Endodermal cell (in vitro differentiated cells): ENCODE data around the gene CPA4. TPM values are rescaled to one million over a fixed set of nuclear protein-coding genes. Genes with fewer than 3 reads are reported as not detected.

Experiments
- DNase-seq: peaks from one replicate; pipeline ENCODE4 v3.0.0-alpha.2; 2017
- H3K27ac ChIP-seq: 2 replicates; pipeline ENCODE4 v1.5.1; 2013; ENCODE audit warnings: mild to moderate bottlenecking, low read depth, low read length, moderate library complexity
- H3K27me3 ChIP-seq: 2 replicates; pipeline ENCODE4 v1.6.1; 2013; ENCODE audit warnings: mild to moderate bottlenecking, low read length, moderate library complexity; ENCODE audit not compliant: insufficient read depth, control insufficient read depth, poor library complexity, severe bottlenecking
- H3K36me3 ChIP-seq: 2 replicates; pipeline ENCODE4 v1.7.0; 2013; ENCODE audit warnings: mild to moderate bottlenecking, low read length, moderate library complexity; ENCODE audit not compliant: control insufficient read depth, insufficient read depth
- H3K4me1 ChIP-seq: one replicate; pipeline ENCODE4 v1.7.0; 2013; ENCODE audit warnings: low read length; ENCODE audit not compliant: control insufficient read depth, insufficient read depth
- H3K4me3 ChIP-seq: 2 replicates; pipeline ENCODE4 v1.5.1; 2013; ENCODE audit warnings: mild to moderate bottlenecking, low read length, moderate library complexity
- H3K9ac ChIP-seq: 2 replicates; pipeline ENCODE4 v1.6.1; 2013; ENCODE audit warnings: mild to moderate bottlenecking, low read length, moderate library complexity; ENCODE audit not compliant: poor library complexity, severe bottlenecking; ENCODE audit errors: extremely low read depth
- H3K9me3 ChIP-seq: 2 replicates; pipeline ENCODE4 v1.6.1; 2013; ENCODE audit warnings: mild to moderate bottlenecking, low read length, moderate library complexity; ENCODE audit not compliant: control insufficient read depth
- H3K27ac Mint-ChIP-seq: 2 replicates; pipeline ENCODE4 v1.8.0; 2020; ENCODE audit warnings: mixed read lengths
- H3K27me3 Mint-ChIP-seq: 2 replicates; pipeline ENCODE4 v1.8.0; 2021; ENCODE audit warnings: mild to moderate bottlenecking, mixed read lengths; ENCODE audit not compliant: insufficient read depth
- H3K36me3 Mint-ChIP-seq: 2 replicates; pipeline ENCODE4 v1.8.0; 2020; ENCODE audit warnings: low read depth, mixed read lengths
- H3K4me1 Mint-ChIP-seq: 2 replicates; pipeline ENCODE4 v1.8.0; 2020; ENCODE audit warnings: mixed read lengths
- H3K4me3 Mint-ChIP-seq: 2 replicates; pipeline ENCODE4 v1.8.0; 2020; ENCODE audit warnings: mild to moderate bottlenecking, moderate library complexity, mixed read lengths
- H3K9me3 Mint-ChIP-seq: 2 replicates; pipeline ENCODE4 v1.8.0; 2020; ENCODE audit warnings: mild to moderate bottlenecking, mixed read lengths
- WGBS, 2 experiments: methylation state at CpG; one replicate each; pipeline versions ENCODE4 v1.1.5 to v1.1.7; 2013; ENCODE audit warnings: missing lambda C conversion rate in 2 of 2, mixed read lengths in 1 of 2; ENCODE audit not compliant: insufficient coverage in 1 of 2, insufficient read length in 1 of 2; 5-methylcytosine and 5-hydroxymethylcytosine counted together
- total RNA-seq, 2 donors: library from RNA; stranded (reverse); fragmentation: NEBNext Ultra II Directional in 1 of 2; extraction: Animal tissue kit (Norgen Biotek cat#: 25700) in 1 of 2; gene quantifications; 2 replicates in 1 of 2; 3 replicates in 1 of 2; pipeline ENCODE4 v1.2.1, GENCODE V29; 2021
- TF ChIP-seq, protein P1 (sequence below): fragments of 200-600 bp; sonication (generic); conservative IDR thresholded peaks from 2 replicates; pipeline ENCODE4 v1.5.0; 2021; ENCODE audit warnings: antibody characterized with exemption, mild to moderate bottlenecking

The CPA4 gene
- total RNA-seq, 2 donors from 2014 or later = not detected

DNA sequence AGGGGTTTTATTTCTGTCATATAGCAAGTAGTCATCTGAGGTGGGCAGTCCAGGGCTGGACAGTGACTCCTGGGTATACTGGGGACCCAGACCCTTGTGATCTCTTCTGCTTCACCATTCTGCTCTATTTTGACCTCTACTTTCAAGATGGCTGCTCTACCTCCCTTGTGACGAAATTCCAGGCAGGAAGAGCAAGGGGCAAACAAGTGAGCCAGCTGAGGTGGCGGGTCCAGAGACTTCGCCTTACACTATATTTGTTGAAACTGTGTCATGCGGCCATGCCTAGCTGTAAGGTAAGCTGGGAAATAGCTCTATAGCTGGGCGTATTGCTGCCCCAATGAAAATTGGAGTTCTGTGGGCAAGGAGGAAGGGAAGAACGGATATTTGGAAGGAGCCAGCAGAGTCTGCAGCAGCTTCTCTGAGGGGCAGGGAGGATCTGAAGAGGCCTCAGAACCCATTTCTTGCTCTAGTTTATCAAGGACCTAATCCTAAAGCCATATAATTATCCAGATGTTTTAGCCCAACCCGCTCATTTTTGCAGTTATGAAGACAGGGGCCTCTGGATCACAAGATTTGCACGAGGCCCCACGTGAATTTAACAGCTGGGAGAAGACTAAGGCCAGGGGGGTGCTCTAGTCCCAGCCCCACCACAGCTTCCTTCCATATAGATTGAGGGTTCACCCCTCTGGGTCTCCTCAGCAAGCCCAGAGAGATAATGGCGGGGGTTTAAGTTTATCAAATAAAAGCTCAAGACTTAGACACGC lies 79.6 kb downstream of the CPA4 start:
- Histone ChIP-seq H3K9ac (no peak overlapping the region), H3K4me1 (peaks cover 5% of the 10 kb centered on the region), H3K27me3 (no peaks in the 10 kb centered on the region), H3K9me3 (no peaks in the 10 kb centered on the region), H3K27ac (peak overlapping the region; percentile 92), H3K36me3 (no peaks in the 10 kb centered on the region), H3K4me3 (no peak overlapping the region)
- Mint-ChIP-seq H3K27ac (peak overlapping the region; percentile 94), H3K4me1 (peaks cover 5% of the 10 kb centered on the region), H3K27me3 (no peaks in the 10 kb centered on the region), H3K9me3 (peaks cover 20% of the 10 kb centered on the region), H3K4me3 (no peak overlapping the region), H3K36me3 (peaks cover 5% of the 10 kb centered on the region)
- 87 to 92% methylated on average over 10 to 11 of the region's 11 CpGs for WGBS, 2 experiments
- TF ChIP-seq, protein P1, sequence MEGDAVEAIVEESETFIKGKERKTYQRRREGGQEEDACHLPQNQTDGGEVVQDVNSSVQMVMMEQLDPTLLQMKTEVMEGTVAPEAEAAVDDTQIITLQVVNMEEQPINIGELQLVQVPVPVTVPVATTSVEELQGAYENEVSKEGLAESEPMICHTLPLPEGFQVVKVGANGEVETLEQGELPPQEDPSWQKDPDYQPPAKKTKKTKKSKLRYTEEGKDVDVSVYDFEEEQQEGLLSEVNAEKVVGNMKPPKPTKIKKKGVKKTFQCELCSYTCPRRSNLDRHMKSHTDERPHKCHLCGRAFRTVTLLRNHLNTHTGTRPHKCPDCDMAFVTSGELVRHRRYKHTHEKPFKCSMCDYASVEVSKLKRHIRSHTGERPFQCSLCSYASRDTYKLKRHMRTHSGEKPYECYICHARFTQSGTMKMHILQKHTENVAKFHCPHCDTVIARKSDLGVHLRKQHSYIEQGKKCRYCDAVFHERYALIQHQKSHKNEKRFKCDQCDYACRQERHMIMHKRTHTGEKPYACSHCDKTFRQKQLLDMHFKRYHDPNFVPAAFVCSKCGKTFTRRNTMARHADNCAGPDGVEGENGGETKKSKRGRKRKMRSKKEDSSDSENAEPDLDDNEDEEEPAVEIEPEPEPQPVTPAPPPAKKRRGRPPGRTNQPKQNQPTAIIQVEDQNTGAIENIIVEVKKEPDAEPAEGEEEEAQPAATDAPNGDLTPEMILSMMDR = no peak
- no peak for DNase-seq

Other genes with a start within 250 kb of the CPA4 start
- gene ZC3HC1, start 241.8 kb upstream of the CPA4 start, total RNA-seq = 10 to 100 TPM; 28.0 to 28.2 TPM
- gene KLHDC10, start 222.6 kb upstream of the CPA4 start, total RNA-seq = 10 to 100 TPM; 20.6 to 22.2 TPM
- 10 to 100 TPM; 30.9 to 37.9 TPM for gene TMEM209, start 87.8 kb upstream of the CPA4 start, total RNA-seq
- not detected for gene SSMEM1, start 85.3 kb upstream of the CPA4 start, total RNA-seq
- under 1 TPM; 0.40 to 0.66 TPM for gene CPA2, start 26.3 kb upstream of the CPA4 start, total RNA-seq
- gene CPA5, start 51.7 kb downstream of the CPA4 start, total RNA-seq = not detected
- gene CPA1, start 87.3 kb downstream of the CPA4 start, total RNA-seq = not detected
- gene CEP41, start 147.9 kb downstream of the CPA4 start, total RNA-seq = 10 to 100 TPM; 11.4 to 13.0 TPM
- 100 to 1,000 TPM; 121 to 149 TPM for gene MEST, start 198.9 kb downstream of the CPA4 start, total RNA-seq